Measurements from ENCODE around the gene MYOCD.

DNA sequence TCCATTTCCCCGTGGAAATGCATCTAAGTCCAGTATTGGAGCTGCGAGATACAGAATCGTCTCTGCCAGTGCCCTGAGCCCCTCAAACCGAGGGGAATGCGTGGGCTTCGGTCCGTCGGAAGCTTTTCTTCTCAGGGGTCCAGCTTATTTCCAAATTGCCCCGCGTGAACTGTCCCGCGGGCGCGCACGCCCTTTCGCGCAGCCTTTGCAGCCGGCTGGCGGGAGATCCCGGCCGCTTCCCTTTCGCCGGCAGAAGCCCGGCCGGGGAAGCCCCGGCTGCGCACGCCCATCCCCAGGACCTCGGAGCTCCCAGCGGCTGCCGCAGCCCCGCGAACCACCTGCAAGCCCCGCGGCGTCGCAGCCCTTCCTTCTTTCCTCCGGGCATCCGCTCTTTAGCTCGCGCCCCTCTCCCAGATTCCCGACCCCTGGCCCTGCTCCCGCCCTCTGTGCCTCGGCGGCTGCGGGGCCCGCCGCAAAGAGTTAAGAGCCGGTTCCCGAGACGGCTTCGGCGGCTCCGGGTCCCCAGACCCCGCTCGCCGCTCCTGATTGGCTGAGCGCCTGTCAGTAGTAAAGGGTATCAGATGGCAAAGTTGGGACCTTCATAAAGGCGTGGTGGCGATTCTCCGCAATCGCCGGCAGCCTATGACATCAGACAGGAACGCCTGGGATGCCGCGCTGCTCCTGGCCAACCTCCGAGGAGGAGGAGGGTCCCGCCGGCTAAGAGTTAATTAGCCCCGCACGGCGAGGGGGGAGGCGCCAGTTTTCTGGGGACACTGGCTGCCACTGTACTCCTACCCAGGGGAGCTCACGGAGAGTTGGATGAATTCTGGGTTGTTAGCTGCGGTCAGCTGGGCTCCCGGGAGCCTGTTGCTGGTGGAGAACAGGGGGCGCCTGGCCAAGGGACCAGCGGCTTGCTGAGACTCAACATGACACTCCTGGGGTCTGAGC, at the start of gene MYOCD:
- TF ChIP-seq, protein P1, sequence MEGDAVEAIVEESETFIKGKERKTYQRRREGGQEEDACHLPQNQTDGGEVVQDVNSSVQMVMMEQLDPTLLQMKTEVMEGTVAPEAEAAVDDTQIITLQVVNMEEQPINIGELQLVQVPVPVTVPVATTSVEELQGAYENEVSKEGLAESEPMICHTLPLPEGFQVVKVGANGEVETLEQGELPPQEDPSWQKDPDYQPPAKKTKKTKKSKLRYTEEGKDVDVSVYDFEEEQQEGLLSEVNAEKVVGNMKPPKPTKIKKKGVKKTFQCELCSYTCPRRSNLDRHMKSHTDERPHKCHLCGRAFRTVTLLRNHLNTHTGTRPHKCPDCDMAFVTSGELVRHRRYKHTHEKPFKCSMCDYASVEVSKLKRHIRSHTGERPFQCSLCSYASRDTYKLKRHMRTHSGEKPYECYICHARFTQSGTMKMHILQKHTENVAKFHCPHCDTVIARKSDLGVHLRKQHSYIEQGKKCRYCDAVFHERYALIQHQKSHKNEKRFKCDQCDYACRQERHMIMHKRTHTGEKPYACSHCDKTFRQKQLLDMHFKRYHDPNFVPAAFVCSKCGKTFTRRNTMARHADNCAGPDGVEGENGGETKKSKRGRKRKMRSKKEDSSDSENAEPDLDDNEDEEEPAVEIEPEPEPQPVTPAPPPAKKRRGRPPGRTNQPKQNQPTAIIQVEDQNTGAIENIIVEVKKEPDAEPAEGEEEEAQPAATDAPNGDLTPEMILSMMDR (IDR thresholded peaks at IDR 0.05): no peak
- TF ChIP-seq POLR2AphosphoS5 (IDR thresholded peaks at IDR 0.05; ENCODE audit: low read depth, low read length): no peak
- TF ChIP-seq, protein P2, sequence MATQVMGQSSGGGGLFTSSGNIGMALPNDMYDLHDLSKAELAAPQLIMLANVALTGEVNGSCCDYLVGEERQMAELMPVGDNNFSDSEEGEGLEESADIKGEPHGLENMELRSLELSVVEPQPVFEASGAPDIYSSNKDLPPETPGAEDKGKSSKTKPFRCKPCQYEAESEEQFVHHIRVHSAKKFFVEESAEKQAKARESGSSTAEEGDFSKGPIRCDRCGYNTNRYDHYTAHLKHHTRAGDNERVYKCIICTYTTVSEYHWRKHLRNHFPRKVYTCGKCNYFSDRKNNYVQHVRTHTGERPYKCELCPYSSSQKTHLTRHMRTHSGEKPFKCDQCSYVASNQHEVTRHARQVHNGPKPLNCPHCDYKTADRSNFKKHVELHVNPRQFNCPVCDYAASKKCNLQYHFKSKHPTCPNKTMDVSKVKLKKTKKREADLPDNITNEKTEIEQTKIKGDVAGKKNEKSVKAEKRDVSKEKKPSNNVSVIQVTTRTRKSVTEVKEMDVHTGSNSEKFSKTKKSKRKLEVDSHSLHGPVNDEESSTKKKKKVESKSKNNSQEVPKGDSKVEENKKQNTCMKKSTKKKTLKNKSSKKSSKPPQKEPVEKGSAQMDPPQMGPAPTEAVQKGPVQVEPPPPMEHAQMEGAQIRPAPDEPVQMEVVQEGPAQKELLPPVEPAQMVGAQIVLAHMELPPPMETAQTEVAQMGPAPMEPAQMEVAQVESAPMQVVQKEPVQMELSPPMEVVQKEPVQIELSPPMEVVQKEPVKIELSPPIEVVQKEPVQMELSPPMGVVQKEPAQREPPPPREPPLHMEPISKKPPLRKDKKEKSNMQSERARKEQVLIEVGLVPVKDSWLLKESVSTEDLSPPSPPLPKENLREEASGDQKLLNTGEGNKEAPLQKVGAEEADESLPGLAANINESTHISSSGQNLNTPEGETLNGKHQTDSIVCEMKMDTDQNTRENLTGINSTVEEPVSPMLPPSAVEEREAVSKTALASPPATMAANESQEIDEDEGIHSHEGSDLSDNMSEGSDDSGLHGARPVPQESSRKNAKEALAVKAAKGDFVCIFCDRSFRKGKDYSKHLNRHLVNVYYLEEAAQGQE (IDR thresholded peaks at IDR 0.05; ENCODE audit: insufficient read depth in 1 of 2, low read depth in 2 of 2, low read length in 1 of 2): no peak

Data from Panc1 (cell line).